Right cardiac atrium (tissue), 5 donors: ENCODE measurements around the gene EIF6. TPM values are rescaled to one million over a fixed set of nuclear protein-coding genes. Genes with fewer than 3 reads are reported as not detected.

ENCODE experiments used
- ATAC-seq, 2 donors: fragments of 200-7000 bp; cut with Tn5 transposase; one replicate each; pipeline versions ENCODE4 v1.8.0 to v1.9.1; 2020; ENCODE audit warnings: moderate library complexity in 2 of 2, mild to moderate bottlenecking in 1 of 2
- DNase-seq, 3 donors: peaks; one replicate each; pipeline ENCODE4 v3.0.0-alpha.2; 2020
- H3K27ac ChIP-seq: one replicate; pipeline ENCODE4 v1.5.1; 2013; ENCODE audit warnings: mild to moderate bottlenecking, low read length, control low read depth, moderate library complexity
- H3K27me3 ChIP-seq: one replicate; pipeline ENCODE4 v1.6.1; 2013; ENCODE audit not compliant: control insufficient read depth, insufficient read depth
- H3K4me1 ChIP-seq: one replicate; pipeline ENCODE4 v1.6.1; 2013; ENCODE audit warnings: low read length; ENCODE audit not compliant: control insufficient read depth, insufficient read depth
- H3K4me3 ChIP-seq: one replicate; pipeline ENCODE4 v1.5.1; 2013; ENCODE audit warnings: low read length, control low read depth
- H3K9me3 ChIP-seq: one replicate; pipeline ENCODE4 v1.6.1; 2013; ENCODE audit warnings: low read length; ENCODE audit not compliant: control insufficient read depth
- WGBS: extraction: QIAGEN DNeasy Blood & Tissue Kit; methylation state at CpG from one replicate; pipeline ENCODE4 v1.1.7; 2013; 5-methylcytosine and 5-hydroxymethylcytosine counted together
- intact Hi-C, 4 donors: fragments of 100-400 bp; cut with DNase I; formaldehyde crosslinking; loops; one replicate each; pipeline versions ENCODE4 v1.11.0 to v1.14.0; 2022 to 2023
- polyA plus RNA-seq: library from polyadenylated mRNA; stranded (reverse); fragments of 200-250 nt; gene quantifications from one replicate; pipeline ENCODE4 v1.2.3, GENCODE V29; 2013
- total RNA-seq, 4 donors: library from RNA; stranded (reverse); fragmentation: NEBNext Ultra II Directional; extraction: Animal tissue kit (Norgen Biotek cat#: 25700); gene quantifications; one replicate each; pipeline ENCODE4 v1.2.1, GENCODE V29; 2021
- donor health status: healthy with polysubstance abuse.
- donor health status: DM: no; HTN: yes; CAD: no.
- donor health status: DM: no; HTN: no; CAD: no.
- donor health status: DM: no; HTN: yes; CAD: no; lungs with severe emphysema.
- donor health status: DM: yes; HTN: yes; CAD: no.

EIF6 gene
- total and polyA plus RNA-seq, 5 donors = 36.2 to 57.3 (median 41.3) TPM

DNA sequence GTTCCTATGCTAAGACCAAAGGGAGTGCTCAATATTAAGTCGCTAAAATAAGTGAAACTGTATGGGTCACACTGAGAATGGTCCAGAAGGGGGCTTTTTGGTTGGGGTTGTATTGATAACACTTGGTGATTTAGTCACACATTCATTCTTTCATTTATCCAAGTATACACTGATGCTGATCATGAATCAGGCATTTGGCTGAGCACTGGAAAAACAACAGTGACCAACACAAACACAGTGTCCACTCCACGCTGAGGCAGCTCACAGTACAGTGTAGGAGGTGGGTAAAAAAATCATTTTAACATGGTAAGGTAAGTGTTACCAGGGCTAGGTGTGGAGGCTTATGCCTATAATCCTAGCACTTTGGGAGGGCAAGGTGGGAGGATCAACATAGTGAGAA, 16.9 kb upstream of the EIF6 start:
- H3K4me1 ChIP-seq = peaks cover 4% of the 10 kb centered on the region
- H3K9me3 ChIP-seq = no peaks in the 10 kb centered on the region
- no peak overlapping the region for H3K27ac ChIP-seq
- intact Hi-C loops = loop anchor here (5.0 kb wide), 1 partner anchor 146 kb away; no protein-coding TSS in a partner anchor
- DNase-seq (no peak), ATAC-seq (no peak)
- no peaks in the 10 kb centered on the region for H3K27me3 ChIP-seq
- H3K4me3 ChIP-seq = no peak overlapping the region
- 87% methylated on average over 2 of the region's 2 CpGs for WGBS

DNA sequence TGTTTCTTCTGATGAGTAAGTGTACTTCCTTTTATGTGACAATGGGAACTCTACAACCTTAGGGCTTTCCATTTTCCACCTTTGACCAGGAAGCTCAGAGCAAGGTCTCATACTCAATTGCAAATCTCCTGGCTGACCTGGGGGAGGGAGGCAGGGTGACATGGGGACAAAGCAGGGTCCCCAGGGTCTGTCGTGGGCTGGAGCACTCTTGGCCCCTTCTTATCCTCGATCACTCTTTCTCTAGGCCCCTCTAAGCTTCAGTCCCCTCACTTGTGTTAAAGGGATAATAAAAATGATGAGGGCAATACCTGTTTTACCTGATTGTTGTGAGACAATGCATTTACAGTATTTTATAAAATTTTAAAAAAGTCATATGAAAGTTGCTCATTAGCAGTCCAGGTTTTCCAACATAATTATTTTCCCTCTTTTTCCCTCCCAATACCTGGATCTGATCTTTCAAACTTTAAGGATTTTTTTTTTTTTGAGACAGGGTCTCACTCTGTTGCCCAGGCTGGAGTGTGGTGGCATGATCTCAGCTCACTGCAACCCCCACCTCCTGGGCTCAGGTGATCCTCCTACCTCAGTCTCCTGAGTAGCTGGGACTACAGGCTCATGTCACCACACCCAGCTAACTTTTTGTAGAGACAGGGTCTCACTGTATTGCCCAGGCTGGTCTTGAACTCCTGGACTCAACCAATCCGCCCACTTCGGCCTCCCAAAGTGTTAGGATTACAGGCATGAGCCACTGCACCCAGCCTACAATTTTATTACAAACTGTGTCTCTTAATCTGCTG, 16.1 kb upstream of the EIF6 start:
- Histone ChIP-seq H3K9me3 (no peaks in the 10 kb centered on the region), H3K4me1 (no peaks in the 10 kb centered on the region), H3K27ac (no peak overlapping the region), H3K4me3 (no peak overlapping the region), H3K27me3 (no peaks in the 10 kb centered on the region)
- no peak for DNase-seq
- ATAC-seq = no peak
- intact Hi-C loops = loop anchor here (5.0 kb wide), 1 partner anchor 147 kb away; no protein-coding TSS in a partner anchor
- WGBS = 80% methylated on average over 4 of the region's 4 CpGs

DNA sequence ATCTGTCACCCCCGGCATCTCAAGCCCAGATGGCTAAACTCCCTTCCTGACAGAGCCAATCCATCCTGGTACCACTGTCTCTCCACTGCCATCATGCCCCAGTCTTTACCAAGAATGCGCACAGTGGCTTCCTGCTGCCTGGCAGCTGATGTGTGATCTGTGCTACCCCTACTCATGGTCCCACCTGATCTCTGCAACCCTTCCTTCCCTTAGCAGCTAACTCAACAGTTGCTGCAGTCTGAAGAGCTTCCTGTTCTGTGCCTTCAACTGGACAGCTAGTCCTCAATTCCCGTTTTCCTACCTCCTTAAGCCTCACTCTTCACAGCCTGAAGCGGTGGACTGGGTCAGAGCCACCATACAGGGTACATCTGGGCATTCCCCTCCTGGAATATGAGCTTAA, 15.2 kb upstream of the EIF6 start:
- H3K4me1 ChIP-seq = no peaks in the 10 kb centered on the region
- H3K9me3 ChIP-seq = no peaks in the 10 kb centered on the region
- ATAC-seq (no peak), DNase-seq (no peak)
- no peak overlapping the region for H3K27ac ChIP-seq
- no peak overlapping the region for H3K4me3 ChIP-seq
- no peaks in the 10 kb centered on the region for H3K27me3 ChIP-seq
- 71% methylated on average over 4 of the region's 4 CpGs for WGBS
- intact Hi-C loops = loop anchor here (5.0 kb wide), 1 partner anchor 148 kb away; no protein-coding TSS in a partner anchor

DNA sequence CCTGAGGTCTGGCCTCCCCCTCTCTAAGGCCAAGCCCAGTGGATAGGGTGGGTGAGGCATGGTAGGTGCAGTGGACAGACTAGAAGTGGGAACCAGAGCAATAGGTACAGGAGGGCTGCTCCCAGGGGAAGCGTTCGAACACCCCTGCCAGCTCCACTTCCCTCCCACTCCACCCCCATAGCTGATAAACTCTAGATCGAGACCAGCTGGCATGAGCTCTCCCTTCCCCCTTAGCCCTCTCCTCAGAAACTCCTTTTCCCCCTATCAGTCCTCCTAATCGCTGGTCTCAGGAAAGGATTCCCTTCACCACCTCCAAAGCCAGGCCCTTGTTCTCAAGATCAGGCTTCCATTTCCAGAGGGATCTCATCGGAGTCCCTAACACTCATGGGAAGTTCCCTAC, 13.7 kb upstream of the EIF6 start:
- Histone ChIP-seq H3K27me3 (no peaks in the 10 kb centered on the region), H3K9me3 (no peaks in the 10 kb centered on the region), H3K4me3 (no peak overlapping the region), H3K4me1 (no peaks in the 10 kb centered on the region), H3K27ac (no peak overlapping the region)
- DNase-seq (no peak), ATAC-seq (no peak)
- WGBS = 32% methylated on average over 5 of the region's 5 CpGs
- intact Hi-C loops = no loop called here

DNA sequence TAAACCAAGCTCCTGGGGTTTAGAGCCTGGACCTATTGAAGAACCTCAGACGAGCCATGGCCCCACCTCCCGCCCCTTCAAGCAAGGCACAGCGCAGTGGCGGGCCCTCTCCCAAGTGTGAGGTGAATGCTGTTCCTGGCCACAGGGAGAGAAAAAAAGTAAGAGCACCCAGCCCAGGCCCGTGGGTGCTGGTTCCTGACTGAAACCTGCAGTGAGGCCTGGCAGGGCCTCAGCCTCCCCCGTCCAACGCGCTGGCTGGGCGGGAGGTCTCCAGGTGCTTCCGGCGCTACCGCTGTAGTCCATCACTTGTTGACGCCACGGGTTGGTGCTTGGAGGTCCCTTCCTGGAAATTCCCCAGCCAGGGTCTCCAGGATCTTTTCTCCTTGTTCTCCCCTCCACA, 13.2 kb upstream of the EIF6 start:
- H3K4me1 ChIP-seq = no peaks in the 10 kb centered on the region
- H3K4me3 ChIP-seq = no peak overlapping the region
- intact Hi-C loops = no loop called here
- no peaks in the 10 kb centered on the region for H3K27me3 ChIP-seq
- no peak for DNase-seq
- no peak for ATAC-seq
- 89% methylated on average over 14 of the region's 14 CpGs for WGBS
- H3K27ac ChIP-seq = no peak overlapping the region
- no peaks in the 10 kb centered on the region for H3K9me3 ChIP-seq

DNA sequence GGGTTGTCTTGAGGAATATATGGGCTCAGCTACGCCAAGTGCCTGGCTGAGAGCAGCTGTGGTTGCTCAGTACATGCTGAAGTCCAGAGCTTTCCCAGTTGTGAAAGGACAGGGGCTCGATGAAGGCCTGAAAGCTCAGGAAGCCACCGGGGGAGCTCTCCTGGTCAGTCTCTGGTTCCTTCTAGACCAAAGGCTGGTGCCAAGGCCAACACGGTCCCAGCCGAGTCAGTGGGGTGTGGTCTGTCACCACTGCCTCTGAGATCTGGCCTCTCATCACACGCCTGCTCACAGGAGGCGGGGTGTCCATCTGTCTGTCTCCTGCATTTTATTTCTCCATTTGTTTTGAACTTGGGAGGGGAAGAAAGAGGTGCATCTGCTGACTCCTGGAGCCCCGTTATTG, 12.6 kb upstream of the EIF6 start:
- ATAC-seq = peak in 1 of 2 donors; percentile 28
- H3K27ac ChIP-seq = no peak overlapping the region
- no peaks in the 10 kb centered on the region for H3K9me3 ChIP-seq
- no peak overlapping the region for H3K4me3 ChIP-seq
- no peaks in the 10 kb centered on the region for H3K27me3 ChIP-seq
- intact Hi-C loops = no loop called here
- peak in 1 of 3 donors; percentile 70 for DNase-seq
- 48% methylated on average over 8 of the region's 8 CpGs for WGBS
- no peaks in the 10 kb centered on the region for H3K4me1 ChIP-seq

DNA sequence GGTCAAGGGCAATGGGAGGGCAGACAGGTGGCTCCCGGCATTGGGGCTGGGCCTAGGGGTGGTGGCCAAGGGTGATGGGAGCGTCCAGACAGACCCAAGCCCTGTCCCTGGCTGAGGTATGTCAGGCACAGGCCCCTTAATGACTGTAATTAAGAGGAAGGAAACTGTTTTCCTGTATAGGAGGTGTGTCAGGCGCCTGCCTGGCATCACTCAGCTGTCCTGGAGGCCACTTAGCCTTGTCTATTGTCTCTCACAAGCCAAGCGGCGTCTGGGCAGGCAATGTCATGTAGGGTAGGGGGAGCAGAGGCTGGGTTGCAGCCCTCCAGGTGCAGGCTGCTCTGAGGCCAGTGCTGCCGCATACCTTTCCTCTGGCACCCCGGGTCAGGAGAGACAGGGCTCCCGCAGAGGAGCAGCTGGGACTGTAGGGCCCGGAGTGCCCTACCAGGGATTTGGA, 11.6 kb upstream of the EIF6 start:
- H3K4me3 ChIP-seq = no peak overlapping the region
- no peak for ATAC-seq
- H3K27ac ChIP-seq = no peak overlapping the region
- H3K4me1 ChIP-seq = no peaks in the 10 kb centered on the region
- DNase-seq = no peak
- no peaks in the 10 kb centered on the region for H3K9me3 ChIP-seq
- H3K27me3 ChIP-seq = no peaks in the 10 kb centered on the region
- intact Hi-C loops = no loop called here
- WGBS = 51% methylated on average over 9 of the region's 9 CpGs

DNA sequence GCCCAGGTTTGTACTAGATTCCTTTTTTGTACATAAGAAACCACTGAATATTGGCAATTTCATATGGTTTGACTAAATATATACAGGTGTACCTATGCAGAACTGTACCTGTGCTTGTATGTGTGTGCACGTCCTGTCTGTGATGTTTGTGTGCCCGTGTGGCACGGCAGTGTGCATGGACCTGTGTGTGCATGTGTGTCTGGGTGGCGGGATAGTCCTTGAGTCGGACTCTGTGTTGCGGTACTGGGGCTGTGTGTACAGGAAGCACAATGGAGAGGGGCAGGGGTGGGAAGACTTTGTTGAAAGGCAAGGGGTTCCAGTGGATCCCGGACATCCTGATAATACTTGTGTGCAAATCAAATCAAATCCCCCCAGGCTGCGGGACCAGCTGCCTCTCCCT, 11.1 kb upstream of the EIF6 start:
- ATAC-seq (no peak), DNase-seq (no peak)
- Histone ChIP-seq H3K27ac (no peak overlapping the region), H3K27me3 (no peaks in the 10 kb centered on the region), H3K4me1 (no peaks in the 10 kb centered on the region), H3K4me3 (no peak overlapping the region), H3K9me3 (no peaks in the 10 kb centered on the region)
- 73% methylated on average over 8 of the region's 8 CpGs for WGBS
- intact Hi-C loops = no loop called here

DNA sequence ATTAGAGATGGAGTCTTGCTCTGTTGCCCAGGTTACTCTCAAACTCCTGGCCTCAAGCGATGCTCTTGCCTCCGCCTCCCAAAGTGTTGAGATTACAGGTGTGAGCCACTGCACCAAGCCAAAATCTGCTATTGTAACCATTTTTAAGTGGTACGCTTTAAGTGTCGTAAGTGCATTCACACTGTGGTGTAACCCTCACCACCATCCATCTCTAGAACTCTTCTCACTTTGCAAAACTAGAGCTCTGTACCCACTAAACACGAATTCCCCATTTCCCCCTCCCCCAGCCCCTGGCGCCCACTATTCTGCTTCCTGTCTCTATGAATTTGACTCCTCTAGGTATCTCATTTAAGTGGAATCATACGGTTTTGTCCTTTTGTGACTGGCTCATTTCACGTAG, 10.5 kb upstream of the EIF6 start:
- Histone ChIP-seq H3K9me3 (no peaks in the 10 kb centered on the region), H3K27me3 (no peaks in the 10 kb centered on the region), H3K4me3 (no peak overlapping the region), H3K27ac (no peak overlapping the region), H3K4me1 (no peaks in the 10 kb centered on the region)
- intact Hi-C loops = no loop called here
- WGBS = 79% methylated on average over 8 of the region's 8 CpGs
- ATAC-seq (no peak), DNase-seq (no peak)

DNA sequence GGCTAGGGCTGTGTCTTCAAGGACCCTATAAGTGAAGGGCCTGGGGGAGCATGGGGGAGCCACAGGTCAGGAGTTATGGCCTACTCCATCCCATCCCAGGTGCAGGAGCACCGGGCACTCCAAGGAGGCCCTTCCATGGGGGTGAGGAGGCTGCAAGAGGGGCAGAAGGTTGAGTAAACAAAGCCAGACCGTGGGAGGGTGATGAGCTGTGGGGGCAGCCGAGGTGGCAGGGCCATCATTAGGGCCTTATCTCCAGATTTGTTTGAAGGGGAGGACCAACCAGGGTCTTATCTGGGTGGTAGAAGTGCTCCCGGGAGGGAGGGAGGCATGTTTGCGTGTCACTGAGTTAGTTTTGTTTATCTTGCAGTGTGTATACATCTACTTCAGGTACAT, 9.7 kb upstream of the EIF6 start:
- Histone ChIP-seq H3K4me3 (no peak overlapping the region), H3K27me3 (no peaks in the 10 kb centered on the region), H3K4me1 (no peaks in the 10 kb centered on the region), H3K9me3 (no peaks in the 10 kb centered on the region), H3K27ac (no peak overlapping the region)
- no peak for DNase-seq
- intact Hi-C loops = no loop called here
- 39% methylated on average over 5 of the region's 5 CpGs for WGBS
- ATAC-seq = no peak

DNA sequence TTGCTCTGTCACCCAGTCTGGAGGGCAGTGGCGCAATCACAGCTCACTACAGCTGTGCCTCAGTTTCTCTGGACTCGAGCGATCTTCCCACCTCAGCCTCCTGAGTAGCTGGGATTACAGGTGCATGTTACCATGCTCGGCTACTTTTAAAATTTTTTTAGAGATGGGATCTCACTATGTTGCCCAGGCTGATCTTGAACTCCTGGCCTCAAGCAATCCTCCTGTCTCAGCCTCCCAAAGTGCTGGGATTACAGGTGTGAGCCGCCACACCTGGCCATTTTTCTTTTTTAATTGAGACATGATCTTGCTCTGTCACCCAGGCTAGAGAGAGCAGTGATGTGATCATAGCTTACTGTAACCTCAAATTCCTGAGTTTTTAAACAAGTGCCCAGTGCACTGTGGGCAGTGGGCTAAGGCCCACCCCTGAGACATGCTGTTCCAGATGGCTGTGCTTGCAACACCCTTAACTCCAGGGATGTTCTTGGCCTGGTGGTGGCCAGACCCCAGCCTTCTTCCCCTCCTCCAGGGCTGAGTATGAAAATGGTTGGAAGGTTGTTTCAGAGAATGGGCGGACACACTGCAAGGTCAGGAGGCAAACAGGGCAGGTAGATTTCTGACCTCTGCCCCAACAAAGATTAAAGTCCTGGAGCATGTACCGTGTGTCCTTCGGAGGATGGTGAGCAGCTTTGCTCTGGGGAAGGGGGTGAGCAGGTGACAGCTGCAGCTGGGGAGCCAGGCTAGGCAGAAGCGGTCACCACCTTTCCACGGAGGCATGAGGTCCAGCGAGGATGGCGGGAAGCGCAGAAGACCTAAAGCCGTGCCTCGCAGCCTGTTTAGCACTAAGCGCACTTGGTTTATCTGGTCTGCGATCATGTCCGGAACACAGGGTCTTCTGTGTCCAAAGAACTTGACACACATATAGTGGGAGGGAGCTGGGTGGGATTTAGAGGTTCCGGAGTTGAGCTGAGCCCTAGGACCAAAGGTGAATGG, 9.0 kb upstream of the EIF6 start:
- Histone ChIP-seq H3K27ac (no peak overlapping the region), H3K4me1 (no peaks in the 10 kb centered on the region), H3K27me3 (no peaks in the 10 kb centered on the region), H3K4me3 (no peak overlapping the region), H3K9me3 (no peaks in the 10 kb centered on the region)
- WGBS = 88% methylated on average over 19 of the region's 19 CpGs
- DNase-seq = no peak
- no peak for ATAC-seq
- intact Hi-C loops = no loop called here
